CD14-positive monocyte (primary cell): ENCODE results near the gene C17orf78. TPM values are rescaled to one million over a fixed set of nuclear protein-coding genes. Genes with fewer than 3 reads are reported as not detected.
A peak's percentile ranks its signal among the peaks of the same experiment; 100 is the strongest.

ENCODE experiments used
- DNase-seq, 3 donors: peaks; one replicate each; pipeline ENCODE4 v3.0.0-alpha.2; 2011 to 2022
- H2AFZ ChIP-seq: 2 replicates; pipeline ENCODE4 v1.6.0; 2012; ENCODE audit warnings: mild to moderate bottlenecking, low read depth, low read length, inconsistent platforms; ENCODE audit not compliant: insufficient read depth, poor library complexity, severe bottlenecking
- H3K27ac ChIP-seq, 2 donors: 1 replicate in 1 of 2; 2 replicates in 1 of 2; pipeline ENCODE4 v1.5.1; 2012 to 2013; ENCODE audit warnings: low read length in 2 of 2, control low read depth in 1 of 2, inconsistent platforms in 1 of 2, low read depth in 1 of 2, mild to moderate bottlenecking in 1 of 2
- H3K27me3 ChIP-seq, 2 donors: one replicate each; pipeline versions ENCODE4 v1.6.0 to v1.6.1; 2011 to 2013; ENCODE audit warnings: low read length in 2 of 2; ENCODE audit not compliant: control insufficient read depth in 2 of 2, insufficient read depth in 2 of 2
- H3K36me3 ChIP-seq, 2 donors: replicated peaks in 1 of 2; 1 replicate in 1 of 2; 2 replicates in 1 of 2; pipeline versions ENCODE4 v1.5.1 to v1.6.1; 2012 to 2013; ENCODE audit warnings: low read length in 2 of 2, control low read depth in 1 of 2, inconsistent platforms in 1 of 2, mild to moderate bottlenecking in 1 of 2; ENCODE audit not compliant: insufficient read depth in 2 of 2, control insufficient read depth in 1 of 2
- H3K4me1 ChIP-seq, 2 donors: 1 replicate in 1 of 2; 2 replicates in 1 of 2; pipeline versions ENCODE4 v1.5.1 to v1.6.1; 2012 to 2013; ENCODE audit warnings: low read length in 2 of 2, control low read depth in 1 of 2, inconsistent platforms in 1 of 2, mild to moderate bottlenecking in 1 of 2, moderate library complexity in 1 of 2; ENCODE audit not compliant: insufficient read depth in 2 of 2, control insufficient read depth in 1 of 2
- H3K4me2 ChIP-seq: replicated peaks from 2 replicates; pipeline ENCODE3; 2012; ENCODE audit warnings: low read length, moderate library complexity, mild to moderate bottlenecking; ENCODE audit not compliant: poor library complexity, severe bottlenecking; ENCODE audit errors: extremely low read depth
- H3K4me3 ChIP-seq, 3 experiments: fragments of 200-600 bp in 1 of 3; sonication (generic) in 1 of 3; replicated peaks in 1 of 3; 1 replicate in 2 of 3; 2 replicates in 1 of 3; pipeline ENCODE4 v1.5.1; 2011 to 2013; ENCODE audit warnings: low read length in 3 of 3, mild to moderate bottlenecking in 3 of 3, control low read depth in 2 of 3, low read depth in 2 of 3, inconsistent platforms in 1 of 3, moderate library complexity in 1 of 3
- H3K79me2 ChIP-seq: 2 replicates; pipeline ENCODE4 v1.6.0; 2012; ENCODE audit warnings: mild to moderate bottlenecking, control low read depth, inconsistent platforms, low read length, moderate library complexity; ENCODE audit not compliant: insufficient read depth
- H3K9ac ChIP-seq: 2 replicates; pipeline ENCODE4 v1.6.0; 2017; ENCODE audit warnings: low read length, mild to moderate bottlenecking; ENCODE audit not compliant: insufficient read depth, poor library complexity, severe bottlenecking
- H3K9me3 ChIP-seq, 2 donors: replicated peaks in 1 of 2; 1 replicate in 1 of 2; 2 replicates in 1 of 2; pipeline versions ENCODE4 v1.5.1 to v1.6.1; 2012 to 2013; ENCODE audit warnings: low read length in 2 of 2, control low read depth in 1 of 2; ENCODE audit not compliant: control insufficient read depth in 1 of 2, insufficient read depth in 1 of 2
- H4K20me1 ChIP-seq: 2 replicates; pipeline ENCODE4 v1.6.0; 2012; ENCODE audit warnings: mild to moderate bottlenecking, low read length, control low read depth, moderate library complexity; ENCODE audit not compliant: insufficient read depth
- H3K27ac Mint-ChIP-seq, 7 donors: one replicate each; pipeline ENCODE4 v1.8.0; 2020; ENCODE audit warnings: mild to moderate bottlenecking in 7 of 7, mixed read lengths in 7 of 7, moderate library complexity in 6 of 7, inconsistent platforms in 2 of 7
- H3K27me3 Mint-ChIP-seq, 3 donors: one replicate each; pipeline ENCODE4 v1.8.0; 2021 to 2022; ENCODE audit warnings: low read depth in 3 of 3, mild to moderate bottlenecking in 3 of 3, mixed read lengths in 3 of 3, moderate library complexity in 3 of 3, inconsistent platforms in 1 of 3
- H3K36me3 Mint-ChIP-seq, 2 donors: one replicate each; pipeline ENCODE4 v1.8.0; 2020; ENCODE audit warnings: mixed read lengths in 2 of 2, inconsistent platforms in 1 of 2, mild to moderate bottlenecking in 1 of 2
- H3K4me1 Mint-ChIP-seq: one replicate; pipeline ENCODE4 v1.8.0; 2020; ENCODE audit warnings: mild to moderate bottlenecking, mixed read lengths
- H3K4me3 Mint-ChIP-seq, 2 donors: one replicate each; pipeline ENCODE4 v1.8.0; 2020; ENCODE audit warnings: mild to moderate bottlenecking in 2 of 2, mixed read lengths in 2 of 2, moderate library complexity in 1 of 2
- H3K9me3 Mint-ChIP-seq, 7 donors: one replicate each; pipeline ENCODE4 v1.8.0; 2020 to 2022; ENCODE audit warnings: mixed read lengths in 7 of 7, mild to moderate bottlenecking in 6 of 7, moderate library complexity in 6 of 7, inconsistent platforms in 2 of 7
- CTCF ChIP-seq: fragments of 200-600 bp; IDR thresholded peaks from one replicate; pipeline ENCODE4 v1.8.0; 2022; ENCODE audit warnings: antibody characterized with exemption, mild to moderate bottlenecking
- WGBS: methylation state at CpG from one replicate; pipeline ENCODE4 v1.1.5; 2013; ENCODE audit warnings: missing lambda C conversion rate; ENCODE audit not compliant: insufficient coverage; 5-methylcytosine and 5-hydroxymethylcytosine counted together
- intact Hi-C, 2 donors: fragments of 100-400 bp; cut with micrococcal nuclease; formaldehyde crosslinking; loops; one replicate each; pipeline versions ENCODE4 v1.15.0 to v1.15.1; 2023
- polyA plus RNA-seq, 3 donors: library from polyadenylated mRNA; depleted of rRNA in 1 of 3; unstranded in 2 of 3; stranded (reverse) in 1 of 3; fragments of 300-500 nt in 2 of 3; fragments of >200 nt in 1 of 3; fragmentation: Illumina TruSeq in 2 of 3; gene quantifications; 1 replicate in 2 of 3; 2 replicates in 1 of 3; pipeline ENCODE4 v1.2.3, GENCODE V29; 2012 to 2021

The C17orf78 gene
- polyA plus RNA-seq, 3 donors, result not detected

- Histone ChIP-seq H2AFZ (no peak overlapping the region), H3K27ac (no peak overlapping the region), H3K79me2 (no peaks in the 10 kb centered on the region), H3K9ac (no peak overlapping the region), H3K36me3 (no peaks in the 10 kb centered on the region), H4K20me1 (no peaks in the 10 kb centered on the region), H3K4me1 (no peaks in the 10 kb centered on the region), H3K4me2 (no peak overlapping the region), H3K9me3 (no peaks in the 10 kb centered on the region), H3K27me3 (no peaks in the 10 kb centered on the region), H3K4me3 (no peak overlapping the region)
- peak overlapping the region in 1 of 7 donors; percentile 63 for H3K27ac Mint-ChIP-seq
- no peak overlapping the region for H3K4me3 Mint-ChIP-seq
- H3K4me1 Mint-ChIP-seq, result peaks cover 7% of the 10 kb centered on the region
- no peak for TF ChIP-seq CTCF
- WGBS, result no CpG with 5 or more reads among the region's 3 CpGs
- H3K9me3 Mint-ChIP-seq, result peaks cover 0 to 2% (median 0%) of the 10 kb centered on the region in 7 donors
- H3K36me3 Mint-ChIP-seq, result peaks cover 15 to 25% of the 10 kb centered on the region in 2 donors
- no peak for DNase-seq
- intact Hi-C loops, result no loop called here
- H3K27me3 Mint-ChIP-seq, result peaks cover 0 to 1% (median 0%) of the 10 kb centered on the region in 3 donors
These were observed 36.9 kb upstream of the C17orf78 start for GRCh38 chr17:37338847-37339246.

- Histone ChIP-seq H3K4me3 (no peak overlapping the region), H3K27me3 (no peaks in the 10 kb centered on the region), H4K20me1 (no peaks in the 10 kb centered on the region), H3K9ac (no peak overlapping the region), H2AFZ (no peak overlapping the region), H3K79me2 (no peaks in the 10 kb centered on the region), H3K9me3 (no peaks in the 10 kb centered on the region), H3K4me2 (no peak overlapping the region), H3K36me3 (no peaks in the 10 kb centered on the region), H3K4me1 (no peaks in the 10 kb centered on the region), H3K27ac (no peak overlapping the region)
- Mint-ChIP-seq H3K4me3 (no peak overlapping the region), H3K27ac (peak overlapping the region in 1 of 7 donors; percentile 63), H3K9me3 (peaks cover 0 to 2% (median 0%) of the 10 kb centered on the region in 7 donors), H3K4me1 (peaks cover 7% of the 10 kb centered on the region), H3K27me3 (peaks cover 0 to 1% (median 0%) of the 10 kb centered on the region in 3 donors), H3K36me3 (peaks cover 15 to 25% of the 10 kb centered on the region in 2 donors)
- TF ChIP-seq CTCF, result no peak
- intact Hi-C loops, result no loop called here
- WGBS, result 100% methylated on average over 1 of the region's 3 CpGs
- no peak for DNase-seq
These were observed 36.5 kb upstream of the C17orf78 start for GRCh38 chr17:37339321-37339720.
